Measurements from ENCODE around the gene UBAP1L.

The UBAP1L gene

DNA sequence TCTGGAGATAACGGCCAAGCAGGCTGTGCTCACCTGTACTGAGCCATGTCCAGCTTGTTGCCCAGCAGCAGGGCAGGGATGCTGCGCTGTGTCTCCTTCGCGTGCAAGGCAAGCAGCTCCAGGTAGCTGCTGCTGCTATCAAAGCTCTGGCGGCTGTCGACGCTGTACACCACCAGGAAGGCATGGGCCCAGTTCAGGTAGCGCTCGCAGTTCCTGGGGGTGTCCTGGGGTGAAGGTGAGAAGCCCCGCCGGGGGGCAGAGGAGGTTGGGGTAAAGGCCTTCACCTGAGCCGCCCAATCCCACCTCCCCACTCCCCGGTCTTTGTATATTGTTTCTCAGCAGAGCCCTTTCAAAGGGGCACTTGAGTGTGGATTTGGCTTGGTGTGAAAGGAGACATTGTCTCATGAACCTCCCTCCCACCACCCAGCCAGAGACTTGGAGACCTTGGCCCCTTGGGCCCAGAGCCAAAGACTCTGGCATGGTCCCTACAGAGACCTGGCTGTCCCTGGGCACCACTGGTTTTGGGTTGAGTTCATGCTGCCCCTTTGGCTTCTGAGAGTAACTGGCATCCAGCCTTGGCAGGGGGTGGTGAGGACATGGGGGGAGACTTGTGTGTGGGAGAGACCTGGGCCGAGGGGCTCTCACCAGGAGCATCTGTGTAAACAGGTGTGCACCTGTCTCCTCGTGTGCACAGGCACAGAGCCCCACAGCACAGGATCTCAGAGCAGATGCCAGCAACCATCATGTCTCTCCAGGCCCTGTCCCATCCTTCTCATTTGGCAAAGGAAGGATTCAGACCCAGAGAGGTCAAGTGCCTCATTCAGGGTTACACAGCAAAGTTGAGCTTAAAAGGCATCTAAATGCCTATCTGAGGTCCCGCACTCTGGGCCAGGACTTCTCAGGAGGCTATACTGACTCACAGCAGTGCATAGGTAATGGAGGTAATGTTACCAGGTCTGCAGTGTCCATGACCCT, 56.3 kb downstream of the UBAP1L start:
- H3K27me3 ChIP-seq (ENCODE audit: control insufficient read depth, insufficient read depth, low read length): no peaks in the 10 kb centered on the region
- no peaks in the 10 kb centered on the region for H3K4me1 ChIP-seq (ENCODE audit: control insufficient read depth, insufficient read depth, low read length)
- H3K4me3 ChIP-seq (ENCODE audit: low read depth, low read length): no peak overlapping the region
- no peaks in the 10 kb centered on the region for H3K9me3 ChIP-seq (ENCODE audit: control insufficient read depth, insufficient read depth, low read length)
- H3K9ac ChIP-seq (ENCODE audit: low read depth, low read length): no peak overlapping the region
- peaks cover 13% of the 10 kb centered on the region for H3K36me3 ChIP-seq (ENCODE audit: control insufficient read depth, insufficient read depth, low read length)

DNA sequence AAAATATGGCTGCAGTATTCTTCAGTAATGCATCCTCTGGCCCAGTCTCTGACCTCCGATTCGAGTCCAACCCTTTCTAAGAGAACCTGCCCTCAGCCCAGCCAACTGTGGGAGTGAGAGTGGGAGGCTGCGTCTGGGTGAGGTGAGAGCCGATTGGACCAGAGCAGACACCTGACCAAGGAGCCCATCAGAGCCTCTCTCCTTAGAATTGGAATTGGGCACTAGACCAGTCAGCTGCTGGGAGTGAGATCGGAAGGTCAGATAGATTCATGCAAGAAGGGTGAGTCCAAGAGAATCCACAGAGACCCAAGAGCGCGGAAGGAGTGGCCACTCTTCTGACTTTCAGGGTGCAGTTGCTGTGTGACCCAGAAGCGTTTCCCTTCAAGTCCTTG, 57.5 kb downstream of the UBAP1L start:
- H3K27me3 ChIP-seq (ENCODE audit: control insufficient read depth, insufficient read depth, low read length): no peaks in the 10 kb centered on the region
- no peaks in the 10 kb centered on the region for H3K4me1 ChIP-seq (ENCODE audit: control insufficient read depth, insufficient read depth, low read length)
- H3K36me3 ChIP-seq (ENCODE audit: control insufficient read depth, insufficient read depth, low read length): peaks cover 13% of the 10 kb centered on the region
- no peak overlapping the region for H3K9ac ChIP-seq (ENCODE audit: low read depth, low read length)
- H3K9me3 ChIP-seq (ENCODE audit: control insufficient read depth, insufficient read depth, low read length): no peaks in the 10 kb centered on the region
- H3K4me3 ChIP-seq (ENCODE audit: low read depth, low read length): no peak overlapping the region

DNA sequence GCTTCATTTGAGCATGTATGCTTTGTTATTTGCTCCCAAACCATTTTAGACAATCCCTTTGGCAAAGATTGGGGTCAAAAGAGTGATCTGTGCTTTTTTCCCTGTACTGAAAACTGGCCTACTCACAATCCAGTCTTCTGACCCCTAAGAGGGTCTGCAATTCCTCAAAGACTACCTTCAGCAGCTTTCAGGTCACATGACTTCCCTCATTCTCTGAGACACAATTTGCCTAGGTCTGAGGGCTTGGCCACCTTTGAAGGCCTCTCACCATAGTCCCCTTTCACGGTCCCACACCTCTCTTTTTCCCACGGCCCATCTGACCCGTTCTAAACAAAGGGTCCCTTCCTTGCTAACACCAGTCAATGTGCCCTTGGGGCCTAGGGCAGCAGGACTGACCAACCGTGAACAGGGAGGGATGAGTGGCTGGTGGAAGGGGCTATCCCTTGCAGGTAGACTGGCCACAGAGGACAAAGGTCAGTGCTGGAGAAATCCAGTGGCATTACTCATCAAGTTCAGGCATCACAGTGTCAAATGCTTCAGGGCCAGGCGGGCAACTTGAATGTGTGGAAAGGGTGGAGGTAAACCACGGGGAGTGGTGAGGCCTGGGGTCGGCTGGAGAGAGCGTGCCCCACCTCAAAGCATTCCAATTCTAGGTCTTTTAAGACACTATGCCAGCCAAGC, 58.0 kb downstream of the UBAP1L start:
- Histone ChIP-seq H3K9me3 (ENCODE audit: control insufficient read depth, insufficient read depth, low read length) (no peaks in the 10 kb centered on the region), H3K9ac (ENCODE audit: low read depth, low read length) (no peak overlapping the region), H3K4me1 (ENCODE audit: control insufficient read depth, insufficient read depth, low read length) (no peaks in the 10 kb centered on the region), H3K4me3 (ENCODE audit: low read depth, low read length) (no peak overlapping the region), H3K36me3 (ENCODE audit: control insufficient read depth, insufficient read depth, low read length) (peaks cover 13% of the 10 kb centered on the region), H3K27me3 (ENCODE audit: control insufficient read depth, insufficient read depth, low read length) (no peaks in the 10 kb centered on the region)

DNA sequence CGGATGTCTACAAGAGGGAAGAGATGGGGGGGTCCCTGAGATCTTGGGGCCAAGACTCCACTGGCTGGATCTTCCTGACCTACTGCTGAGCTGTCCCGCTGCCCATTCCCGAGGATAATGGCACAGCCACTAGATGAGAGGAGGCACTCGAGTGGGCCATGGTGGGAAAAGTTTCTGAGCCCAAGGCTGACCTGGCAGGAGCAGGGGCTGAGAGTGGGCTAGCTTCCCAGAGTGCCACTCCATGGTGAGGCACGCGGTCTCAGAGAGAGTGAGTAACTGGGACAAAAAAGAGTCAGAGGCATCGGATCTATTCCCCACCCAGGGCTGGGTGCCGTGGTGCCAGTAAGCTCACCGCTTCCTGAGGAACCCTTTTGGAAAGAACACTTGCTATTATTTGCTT, 58.9 kb downstream of the UBAP1L start:
- Histone ChIP-seq H3K4me3 (ENCODE audit: low read depth, low read length) (no peak overlapping the region), H3K9ac (ENCODE audit: low read depth, low read length) (no peak overlapping the region), H3K27me3 (ENCODE audit: control insufficient read depth, insufficient read depth, low read length) (no peaks in the 10 kb centered on the region), H3K9me3 (ENCODE audit: control insufficient read depth, insufficient read depth, low read length) (no peaks in the 10 kb centered on the region), H3K36me3 (ENCODE audit: control insufficient read depth, insufficient read depth, low read length) (peaks cover 13% of the 10 kb centered on the region), H3K4me1 (ENCODE audit: control insufficient read depth, insufficient read depth, low read length) (no peaks in the 10 kb centered on the region)

DNA sequence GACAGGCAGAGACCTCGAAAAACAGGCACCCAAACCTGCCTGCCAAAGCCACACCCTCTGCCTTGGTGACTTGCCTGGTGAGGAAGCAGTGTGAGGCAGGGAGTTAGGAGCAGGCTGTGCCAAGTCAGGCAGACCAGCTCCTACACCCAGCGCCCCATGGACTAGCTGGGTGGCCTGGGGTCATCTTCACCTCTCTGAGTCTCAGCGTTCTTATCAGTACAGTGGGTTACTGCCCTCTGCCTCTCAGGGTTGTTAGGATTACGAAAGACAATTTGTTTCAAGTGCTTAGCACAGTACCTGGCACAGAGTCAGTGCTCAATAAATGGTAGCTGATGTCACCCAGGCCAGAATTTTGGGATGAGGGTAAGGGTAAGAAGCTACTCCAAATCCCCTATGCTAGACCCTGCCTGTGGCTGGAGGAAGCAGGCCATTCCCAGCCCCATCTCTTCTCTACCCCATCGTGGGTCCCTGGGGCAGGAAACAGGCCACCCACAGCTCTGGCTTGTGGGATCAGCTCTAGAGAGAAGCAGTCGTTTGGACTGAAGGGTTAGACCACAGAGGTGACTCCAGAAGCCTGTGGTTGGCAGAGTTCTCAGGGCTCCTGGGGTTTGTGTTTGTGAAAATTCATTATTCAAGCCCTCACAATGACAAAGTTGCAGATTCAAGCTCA, 59.7 kb downstream of the UBAP1L start:
- Histone ChIP-seq H3K36me3 (ENCODE audit: control insufficient read depth, insufficient read depth, low read length) (peaks cover 13% of the 10 kb centered on the region), H3K4me3 (ENCODE audit: low read depth, low read length) (no peak overlapping the region), H3K9ac (ENCODE audit: low read depth, low read length) (no peak overlapping the region), H3K27me3 (ENCODE audit: control insufficient read depth, insufficient read depth, low read length) (no peaks in the 10 kb centered on the region), H3K9me3 (ENCODE audit: control insufficient read depth, insufficient read depth, low read length) (no peaks in the 10 kb centered on the region), H3K4me1 (ENCODE audit: control insufficient read depth, insufficient read depth, low read length) (no peaks in the 10 kb centered on the region)

DNA sequence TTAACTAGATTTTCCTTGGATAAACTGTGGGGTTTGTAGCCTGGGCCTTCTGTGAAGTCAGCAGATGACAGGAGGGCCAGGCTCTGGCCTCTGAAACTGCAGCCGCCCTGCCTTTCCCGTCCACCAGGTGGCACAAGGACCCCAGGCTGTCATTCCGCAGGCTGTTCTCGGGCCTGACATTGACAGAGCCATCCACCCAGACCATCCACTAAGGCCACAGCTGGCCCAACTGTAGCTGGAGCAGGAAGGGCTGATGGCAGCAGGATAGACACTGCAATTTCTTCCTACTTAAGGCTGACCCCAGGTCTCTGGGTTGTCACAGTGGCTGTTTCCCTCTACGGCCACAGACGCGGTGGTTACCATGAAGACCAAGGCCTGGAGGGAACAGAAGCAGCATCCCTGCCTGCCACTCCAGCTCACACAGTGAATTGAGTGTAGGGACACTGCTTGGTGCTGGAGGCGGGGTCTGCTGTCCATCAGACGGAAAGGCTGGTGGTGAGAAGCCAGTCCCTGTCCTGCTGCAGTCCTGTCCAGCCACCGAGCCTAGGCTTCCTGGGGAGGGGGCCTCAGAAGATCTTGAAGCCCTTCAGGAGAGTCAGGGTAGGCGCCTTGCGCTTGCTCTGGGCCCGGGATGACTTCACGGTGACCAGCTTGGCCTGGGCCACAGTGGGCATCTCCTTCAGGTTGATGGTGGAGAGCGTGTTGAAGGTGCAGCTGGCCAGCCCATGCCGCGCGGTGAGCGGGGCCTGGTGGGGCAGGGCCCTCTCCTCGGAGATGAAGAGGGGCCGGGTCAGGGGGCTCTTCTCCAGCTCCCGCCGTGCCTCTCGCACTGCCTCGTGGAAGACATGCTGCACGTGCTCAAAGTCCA, 60.4 kb downstream of the UBAP1L start:
- H3K4me1 ChIP-seq (ENCODE audit: control insufficient read depth, insufficient read depth, low read length): peaks cover 4% of the 10 kb centered on the region
- H3K9me3 ChIP-seq (ENCODE audit: control insufficient read depth, insufficient read depth, low read length): no peaks in the 10 kb centered on the region
- peaks cover 3% of the 10 kb centered on the region for H3K27me3 ChIP-seq (ENCODE audit: control insufficient read depth, insufficient read depth, low read length)
- peaks cover 13% of the 10 kb centered on the region for H3K36me3 ChIP-seq (ENCODE audit: control insufficient read depth, insufficient read depth, low read length)
- H3K9ac ChIP-seq (ENCODE audit: low read depth, low read length): no peak overlapping the region
- H3K4me3 ChIP-seq (ENCODE audit: low read depth, low read length): no peak overlapping the region

DNA sequence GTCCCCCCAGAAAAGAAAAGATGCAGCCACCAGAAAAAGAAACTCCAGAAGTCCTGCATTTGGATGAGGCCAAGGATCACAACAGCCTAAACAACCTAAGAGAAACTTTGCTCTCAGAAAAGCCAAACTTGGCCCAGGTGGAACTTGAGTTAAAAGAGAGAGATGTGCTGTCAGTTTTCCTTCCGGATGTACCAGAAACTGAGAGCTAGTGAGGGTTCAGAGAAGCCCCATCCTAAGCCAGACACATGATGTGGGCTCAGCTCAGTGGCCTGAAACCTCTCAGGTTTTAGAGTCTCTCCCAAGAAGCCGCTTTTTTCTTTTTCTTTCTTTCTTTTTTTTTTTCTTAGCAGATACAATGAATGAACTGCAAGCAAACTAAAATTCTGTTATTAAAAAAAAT, 62.0 kb downstream of the UBAP1L start:
- H3K36me3 ChIP-seq (ENCODE audit: control insufficient read depth, insufficient read depth, low read length): peaks cover 5% of the 10 kb centered on the region
- no peak overlapping the region for H3K9ac ChIP-seq (ENCODE audit: low read depth, low read length)
- H3K4me3 ChIP-seq (ENCODE audit: low read depth, low read length): no peak overlapping the region
- no peaks in the 10 kb centered on the region for H3K9me3 ChIP-seq (ENCODE audit: control insufficient read depth, insufficient read depth, low read length)
- peaks cover 5% of the 10 kb centered on the region for H3K4me1 ChIP-seq (ENCODE audit: control insufficient read depth, insufficient read depth, low read length)
- peaks cover 3% of the 10 kb centered on the region for H3K27me3 ChIP-seq (ENCODE audit: control insufficient read depth, insufficient read depth, low read length)

DNA sequence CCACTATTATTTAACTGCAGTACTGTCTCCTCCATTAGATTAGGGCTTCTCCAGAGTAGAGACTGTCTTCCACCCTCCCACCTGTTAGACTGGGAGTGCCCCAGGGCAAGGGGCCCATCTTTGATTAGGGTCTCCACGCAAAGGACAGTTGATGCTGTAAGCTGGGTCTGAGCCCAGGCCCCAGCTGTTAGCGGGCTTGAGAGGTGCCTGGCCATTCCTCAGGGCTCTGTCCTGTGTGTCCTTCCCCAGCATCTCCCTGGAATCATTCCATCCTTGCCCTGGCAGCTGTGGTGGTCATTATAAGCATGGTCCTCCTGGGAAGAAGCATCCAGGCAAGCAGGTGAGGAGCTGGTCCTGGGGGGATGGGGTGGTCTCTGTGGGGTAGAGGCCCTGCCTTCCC, 63.7 kb downstream of the UBAP1L start:
- H3K4me1 ChIP-seq (ENCODE audit: control insufficient read depth, insufficient read depth, low read length): peaks cover 5% of the 10 kb centered on the region
- peaks cover 3% of the 10 kb centered on the region for H3K27me3 ChIP-seq (ENCODE audit: control insufficient read depth, insufficient read depth, low read length)
- H3K9ac ChIP-seq (ENCODE audit: low read depth, low read length): no peak overlapping the region
- no peaks in the 10 kb centered on the region for H3K9me3 ChIP-seq (ENCODE audit: control insufficient read depth, insufficient read depth, low read length)
- H3K36me3 ChIP-seq (ENCODE audit: control insufficient read depth, insufficient read depth, low read length): peaks cover 5% of the 10 kb centered on the region
- H3K4me3 ChIP-seq (ENCODE audit: low read depth, low read length): no peak overlapping the region

DNA sequence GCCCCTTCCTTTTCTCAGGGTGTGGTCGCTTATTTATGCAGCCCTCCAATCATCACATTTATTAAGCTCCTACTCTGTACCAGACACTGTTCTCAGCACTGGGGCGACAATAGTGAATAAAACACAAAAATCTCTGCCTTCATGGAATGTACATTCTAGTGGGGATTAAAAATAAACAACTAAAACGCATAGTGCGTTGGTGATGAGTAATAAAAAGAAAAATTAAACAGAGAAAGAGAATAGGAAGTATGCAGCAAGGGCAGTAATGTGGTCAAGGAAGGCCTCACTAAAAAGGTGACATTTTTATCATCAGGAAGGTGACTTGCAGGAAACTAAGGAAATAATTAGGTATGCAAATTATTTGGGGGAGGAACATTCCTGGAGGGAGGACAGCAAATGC, 64.7 kb downstream of the UBAP1L start:
- peaks cover 2% of the 10 kb centered on the region for H3K36me3 ChIP-seq (ENCODE audit: control insufficient read depth, insufficient read depth, low read length)
- H3K4me1 ChIP-seq (ENCODE audit: control insufficient read depth, insufficient read depth, low read length): peaks cover 5% of the 10 kb centered on the region
- no peak overlapping the region for H3K9ac ChIP-seq (ENCODE audit: low read depth, low read length)
- peaks cover 3% of the 10 kb centered on the region for H3K27me3 ChIP-seq (ENCODE audit: control insufficient read depth, insufficient read depth, low read length)
- H3K9me3 ChIP-seq (ENCODE audit: control insufficient read depth, insufficient read depth, low read length): no peaks in the 10 kb centered on the region
- no peak overlapping the region for H3K4me3 ChIP-seq (ENCODE audit: low read depth, low read length)

DNA sequence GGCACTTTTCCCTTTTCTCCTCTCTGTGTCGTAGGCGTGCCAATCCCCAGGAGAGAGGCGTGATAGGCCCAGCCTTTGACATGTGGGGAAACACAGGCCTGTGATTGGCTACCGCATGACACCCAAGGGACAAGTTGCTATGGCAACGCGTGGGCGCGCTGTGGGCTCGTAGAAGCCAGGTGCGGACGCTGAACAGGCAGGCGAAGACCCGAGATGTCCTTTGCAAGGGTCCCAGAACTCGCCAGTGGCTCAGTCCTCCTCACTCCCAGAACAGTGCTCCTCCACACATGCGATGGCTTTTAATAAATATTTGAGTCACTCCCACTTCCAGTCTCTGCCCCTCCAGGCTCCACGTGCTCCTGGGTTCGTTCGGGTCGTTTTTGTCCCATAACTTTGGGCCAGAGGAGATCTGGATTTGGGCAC, 65.6 kb downstream of the UBAP1L start:
- Histone ChIP-seq H3K36me3 (ENCODE audit: control insufficient read depth, insufficient read depth, low read length) (no peaks in the 10 kb centered on the region), H3K27me3 (ENCODE audit: control insufficient read depth, insufficient read depth, low read length) (peaks cover 3% of the 10 kb centered on the region), H3K4me3 (ENCODE audit: low read depth, low read length) (peak overlapping the region; percentile 47), H3K9me3 (ENCODE audit: control insufficient read depth, insufficient read depth, low read length) (no peaks in the 10 kb centered on the region), H3K4me1 (ENCODE audit: control insufficient read depth, insufficient read depth, low read length) (peaks cover 7% of the 10 kb centered on the region), H3K9ac (ENCODE audit: low read depth, low read length) (no peak overlapping the region)

DNA sequence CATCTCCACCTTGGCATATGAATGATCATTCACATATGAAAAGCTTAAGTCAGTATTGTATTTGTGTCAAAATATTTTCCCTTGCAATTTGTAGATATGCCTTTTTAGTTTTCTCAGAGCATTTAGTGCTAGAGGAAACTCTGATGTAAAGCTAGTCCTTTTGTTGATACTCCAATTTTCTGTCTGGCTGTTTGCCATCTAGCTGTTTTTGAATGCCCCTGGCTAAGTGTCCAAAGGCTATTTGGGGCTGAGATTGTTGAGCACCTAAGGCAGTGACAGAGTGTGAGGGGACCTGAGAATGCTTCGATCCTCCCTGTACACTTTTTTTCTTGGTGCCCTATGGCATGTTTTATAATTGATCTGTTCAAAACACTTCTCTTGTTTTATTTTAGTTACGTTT, 66.8 kb downstream of the UBAP1L start:
- no peaks in the 10 kb centered on the region for H3K9me3 ChIP-seq (ENCODE audit: control insufficient read depth, insufficient read depth, low read length)
- H3K9ac ChIP-seq (ENCODE audit: low read depth, low read length): no peak overlapping the region
- peaks cover 3% of the 10 kb centered on the region for H3K27me3 ChIP-seq (ENCODE audit: control insufficient read depth, insufficient read depth, low read length)
- H3K4me3 ChIP-seq (ENCODE audit: low read depth, low read length): no peak overlapping the region
- no peaks in the 10 kb centered on the region for H3K36me3 ChIP-seq (ENCODE audit: control insufficient read depth, insufficient read depth, low read length)
- peaks cover 7% of the 10 kb centered on the region for H3K4me1 ChIP-seq (ENCODE audit: control insufficient read depth, insufficient read depth, low read length)

Data from iPS-15b (cell line).